HAP-1 (cell line): ENCODE measurements around the gene CSNK1G1.

ENCODE experiments used
- DNase-seq, 2 experiments: peaks; one replicate each; pipeline ENCODE4 v3.0.0-alpha.2; 2016 to 2020; ENCODE audit warnings: low spot score in 2 of 2
- H3K27me3 ChIP-seq: fragments of 250-450 bp; sonication (Bioruptor Pico); 2 replicates; pipeline ENCODE4 v1.5.1; 2020; ENCODE audit warnings: low read depth, mild to moderate bottlenecking, moderate library complexity
- H3K36me3 ChIP-seq: fragments of 250-450 bp; sonication (Bioruptor Pico); replicated peaks from 2 replicates; pipeline ENCODE4 v1.5.1; 2020; ENCODE audit warnings: mild to moderate bottlenecking
- H3K4me1 ChIP-seq: fragments of 250-450 bp; sonication (Bioruptor Pico); 2 replicates; pipeline ENCODE4 v1.5.1; 2020; ENCODE audit warnings: mild to moderate bottlenecking
- H3K4me3 ChIP-seq: fragments of 250-450 bp; sonication (Bioruptor Pico); 2 replicates; pipeline ENCODE4 v1.5.1; 2020; ENCODE audit warnings: mild to moderate bottlenecking, moderate library complexity
- H3K9me3 ChIP-seq: fragments of 250-450 bp; sonication (Bioruptor Pico); 2 replicates; pipeline ENCODE4 v1.5.1; 2020; ENCODE audit warnings: mild to moderate bottlenecking, moderate library complexity
- in situ Hi-C: fragments of 300-500 bp; cut with MboI; formaldehyde crosslinking; loops from 3 replicates; pipeline ENCODE4 v1.14.3; 2020; ENCODE audit warnings: low sequenced_read_pairs, inconsistent platforms, mixed read lengths

CSNK1G1 gene

GRCh38 chr15:64210371-64210770 lies 145.6 kb downstream of the CSNK1G1 start:
- DNase-seq, result no peak
- Histone ChIP-seq H3K36me3 (peaks cover 13% of the 10 kb centered on the region), H3K27me3 (no peaks in the 10 kb centered on the region), H3K4me3 (no peak overlapping the region), H3K9me3 (no peaks in the 10 kb centered on the region), H3K4me1 (peaks cover 3% of the 10 kb centered on the region; the same call in 1 of the 2 replicates)
- in situ Hi-C loops, result no loop called here

DNA sequence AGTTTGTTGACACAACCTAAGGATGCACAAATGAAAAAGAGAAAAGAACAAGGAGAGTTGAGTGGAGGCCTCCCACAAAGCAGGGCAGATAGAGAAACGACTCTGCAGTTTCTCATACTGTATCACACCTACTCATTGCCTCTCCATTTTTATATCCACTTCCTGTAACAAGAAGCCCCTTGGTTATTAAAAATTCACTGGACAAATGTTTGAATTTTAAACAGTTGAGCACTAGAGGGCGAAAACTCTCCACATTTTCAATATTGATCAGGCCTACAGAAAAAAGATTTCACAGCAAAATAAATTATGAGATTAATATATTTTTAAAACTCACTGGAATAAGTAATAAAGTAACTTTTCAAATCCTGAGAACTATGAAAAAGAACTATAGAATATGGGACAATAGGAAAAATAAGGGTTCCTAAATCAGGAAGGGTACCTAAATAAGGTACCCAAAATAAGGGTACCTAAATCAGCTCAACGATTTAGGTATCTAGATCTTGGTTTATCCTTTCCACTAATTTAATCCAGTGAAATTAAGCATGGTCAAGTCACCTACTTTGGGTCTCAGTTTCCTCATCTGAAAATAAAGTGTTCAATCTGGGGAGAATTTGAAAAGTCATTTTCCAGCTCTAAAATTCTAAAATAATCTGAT lies 146.2 kb downstream of the CSNK1G1 start:
- in situ Hi-C loops, result loop anchor here (5.0 kb wide), 1 partner anchor 152 kb away; no protein-coding TSS in a partner anchor
- H3K9me3 ChIP-seq, result no peaks in the 10 kb centered on the region
- DNase-seq, result peak in 1 of 2 experiments; percentile 87
- peaks cover 3% of the 10 kb centered on the region; the same call in 1 of the 2 replicates for H3K4me1 ChIP-seq
- no peaks in the 10 kb centered on the region for H3K27me3 ChIP-seq
- H3K4me3 ChIP-seq, result no peak overlapping the region
- H3K36me3 ChIP-seq, result peaks cover 13% of the 10 kb centered on the region

DNA sequence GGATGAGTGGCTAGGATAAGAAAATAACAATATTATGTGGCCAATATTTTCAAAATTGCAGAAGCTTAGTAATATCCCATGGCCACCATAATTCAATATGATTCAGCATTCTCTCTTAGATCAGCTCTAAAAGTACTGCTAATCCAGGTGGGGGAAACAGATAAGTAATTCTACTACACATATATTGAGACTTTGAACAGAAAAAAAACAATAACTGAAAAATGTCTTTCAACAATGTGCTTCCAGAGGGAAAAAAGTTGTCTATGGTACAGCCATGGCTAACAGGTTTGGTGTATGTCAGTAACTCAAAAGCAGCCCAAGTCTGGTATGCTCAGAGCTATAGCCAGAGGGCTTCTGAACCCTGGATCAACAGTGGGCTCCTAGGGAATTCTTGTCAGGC lies 150.8 kb downstream of the CSNK1G1 start:
- H3K36me3 ChIP-seq, result peaks cover 16% of the 10 kb centered on the region
- in situ Hi-C loops, result loop anchor here (5.0 kb wide), 1 partner anchor 157 kb away; no protein-coding TSS in a partner anchor
- peaks cover 3% of the 10 kb centered on the region; the same call in 1 of the 2 replicates for H3K4me1 ChIP-seq
- no peaks in the 10 kb centered on the region for H3K9me3 ChIP-seq
- DNase-seq, result no peak
- H3K27me3 ChIP-seq, result no peaks in the 10 kb centered on the region
- no peak overlapping the region for H3K4me3 ChIP-seq

DNA sequence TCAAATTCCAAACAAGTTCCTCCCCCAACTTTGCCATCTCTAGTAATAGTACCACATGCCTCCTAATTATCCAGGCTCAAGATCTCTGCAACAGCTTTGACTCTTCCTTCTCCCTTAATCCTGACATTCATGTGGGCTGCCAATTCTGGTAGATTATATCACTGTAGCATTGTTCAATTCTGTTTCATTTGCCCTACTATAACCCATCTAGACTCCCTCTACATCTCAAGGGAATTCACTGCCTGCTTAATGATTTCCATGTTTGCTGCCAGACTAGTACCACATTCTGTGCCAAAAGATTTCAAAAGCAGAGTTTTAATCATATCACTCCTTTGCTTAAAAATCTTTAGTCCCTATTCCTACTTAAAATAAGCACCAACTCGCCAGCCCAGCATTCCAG lies 158.5 kb downstream of the CSNK1G1 start:
- Histone ChIP-seq H3K36me3 (peaks cover 14% of the 10 kb centered on the region; the same call in 1 of the 2 replicates), H3K9me3 (no peaks in the 10 kb centered on the region), H3K4me3 (no peak overlapping the region), H3K4me1 (peaks cover 1% of the 10 kb centered on the region), H3K27me3 (no peaks in the 10 kb centered on the region)
- no peak for DNase-seq
- in situ Hi-C loops, result no loop called here

GRCh38 chr15:64193971-64194370 lies 162.0 kb downstream of the CSNK1G1 start:
- peaks cover 13% of the 10 kb centered on the region; the same call in 1 of the 2 replicates for H3K36me3 ChIP-seq
- in situ Hi-C loops, result no loop called here

DNA sequence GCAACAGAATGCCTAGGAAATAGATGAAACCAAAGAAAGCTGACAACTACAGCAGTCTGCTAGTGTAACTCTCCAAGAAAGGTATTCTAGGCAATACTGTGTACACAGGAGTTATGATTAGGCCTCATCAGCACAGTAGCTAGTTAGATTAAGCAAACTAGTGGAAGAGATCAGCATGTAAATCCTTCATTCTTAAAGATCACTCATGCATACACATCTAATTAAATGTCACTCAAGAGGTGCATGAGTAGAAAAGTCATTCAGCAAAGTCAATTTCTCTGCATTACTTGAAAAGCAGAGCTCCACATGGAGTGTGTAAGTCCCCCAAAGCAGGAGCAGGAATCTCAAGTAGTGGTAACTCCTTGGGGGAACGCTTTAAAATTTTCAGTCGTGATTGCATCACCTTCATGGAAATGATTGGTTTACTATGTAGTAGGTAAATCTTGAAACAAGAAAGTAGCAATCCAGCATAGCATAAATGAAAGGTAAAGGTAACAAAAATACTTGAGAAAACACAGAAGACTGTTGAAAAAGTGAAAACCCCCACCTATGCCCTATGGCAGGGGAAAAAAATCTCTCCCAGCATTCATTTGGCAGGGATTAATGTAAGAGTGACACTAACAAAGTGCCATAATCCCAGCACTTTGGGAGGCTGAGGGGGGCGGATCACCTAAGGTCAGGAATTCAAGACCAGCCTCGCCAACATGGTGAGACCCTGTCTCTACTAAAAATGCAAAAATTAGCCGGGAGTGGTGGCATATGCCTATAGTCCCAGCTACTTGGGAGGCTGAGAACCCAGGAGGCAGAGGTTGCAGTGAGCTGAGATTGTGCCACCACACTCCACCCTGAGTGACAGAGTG lies 163.8 kb downstream of the CSNK1G1 start:
- H3K9me3 ChIP-seq, result no peaks in the 10 kb centered on the region
- H3K4me1 ChIP-seq, result peaks cover 13% of the 10 kb centered on the region
- in situ Hi-C loops, result no loop called here
- DNase-seq, result peak; percentile 61 to 85
- H3K4me3 ChIP-seq, result no peak overlapping the region
- peaks cover 16% of the 10 kb centered on the region for H3K36me3 ChIP-seq
- no peaks in the 10 kb centered on the region for H3K27me3 ChIP-seq

More at GRCh38 chr15:64193971-64194370, 162.0 kb downstream of the CSNK1G1 start:
- Histone ChIP-seq H3K4me1 (peaks cover 13% of the 10 kb centered on the region), H3K4me3 (no peak overlapping the region), H3K27me3 (no peaks in the 10 kb centered on the region), H3K9me3 (no peaks in the 10 kb centered on the region)
- DNase-seq, result peak in 1 of 2 experiments; percentile 30

- H3K36me3 ChIP-seq, result peaks cover 17% of the 10 kb centered on the region
- no peaks in the 10 kb centered on the region for H3K27me3 ChIP-seq
- DNase-seq, result no peak
- H3K4me3 ChIP-seq, result no peak overlapping the region
- H3K4me1 ChIP-seq, result peaks cover 13% of the 10 kb centered on the region
- in situ Hi-C loops, result no loop called here
- H3K9me3 ChIP-seq, result no peaks in the 10 kb centered on the region
Measured at GRCh38 chr15:64187396-64188191, 168.4 kb downstream of the CSNK1G1 start.

DNA sequence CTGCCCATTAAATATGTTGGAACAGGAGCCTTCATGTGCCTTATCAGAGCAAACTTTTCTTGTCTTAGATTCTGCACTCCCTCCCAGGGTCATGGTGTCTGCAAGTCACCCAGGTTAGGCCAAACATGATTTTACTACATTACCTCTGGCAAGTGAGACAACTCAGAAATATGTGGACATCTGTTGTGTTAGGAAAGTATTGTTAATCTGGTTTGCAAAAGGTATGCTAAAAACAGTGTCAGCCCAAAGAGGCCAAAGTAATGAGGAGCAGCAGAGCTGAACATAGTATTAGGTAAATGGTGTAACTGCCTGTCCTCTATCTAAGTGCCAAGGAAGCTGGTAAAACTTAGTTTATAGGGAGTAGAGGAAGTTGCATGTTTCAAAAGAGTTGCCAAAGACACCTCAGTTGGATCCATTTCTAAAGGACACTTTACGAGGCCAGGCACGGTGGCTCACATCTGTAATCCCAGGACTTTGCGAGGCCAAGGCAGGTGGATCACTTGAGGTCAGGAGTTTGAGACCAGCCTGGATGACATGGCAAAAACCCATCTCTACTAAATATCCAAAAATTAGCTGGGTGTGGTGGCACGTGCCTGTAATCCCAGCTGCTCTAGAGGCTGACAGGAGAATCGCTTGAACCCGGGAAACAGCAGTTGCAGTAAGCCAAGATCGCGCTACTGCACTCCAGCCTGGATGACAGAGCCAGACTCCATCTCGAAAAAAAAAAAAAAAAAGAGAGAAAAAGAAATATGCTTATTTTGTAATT lies 170.6 kb downstream of the CSNK1G1 start:
- no peak for DNase-seq
- H3K4me3 ChIP-seq, result no peak overlapping the region
- H3K27me3 ChIP-seq, result no peaks in the 10 kb centered on the region
- no peaks in the 10 kb centered on the region for H3K9me3 ChIP-seq
- H3K4me1 ChIP-seq, result 0 out of 2 replicates have a peak, but pooled peaks cover 4% of the 10 kb centered on the region
- H3K36me3 ChIP-seq, result peaks cover 26% of the 10 kb centered on the region
- in situ Hi-C loops, result no loop called here

GRCh38 chr15:64182859-64183370 lies 173.1 kb downstream of the CSNK1G1 start:
- Histone ChIP-seq H3K36me3 (peaks cover 23% of the 10 kb centered on the region), H3K9me3 (no peaks in the 10 kb centered on the region), H3K27me3 (no peaks in the 10 kb centered on the region), H3K4me1 (0 out of 2 replicates have a peak, but pooled peaks cover 2% of the 10 kb centered on the region), H3K4me3 (no peak overlapping the region)
- in situ Hi-C loops, result no loop called here
- DNase-seq, result no peak

DNA sequence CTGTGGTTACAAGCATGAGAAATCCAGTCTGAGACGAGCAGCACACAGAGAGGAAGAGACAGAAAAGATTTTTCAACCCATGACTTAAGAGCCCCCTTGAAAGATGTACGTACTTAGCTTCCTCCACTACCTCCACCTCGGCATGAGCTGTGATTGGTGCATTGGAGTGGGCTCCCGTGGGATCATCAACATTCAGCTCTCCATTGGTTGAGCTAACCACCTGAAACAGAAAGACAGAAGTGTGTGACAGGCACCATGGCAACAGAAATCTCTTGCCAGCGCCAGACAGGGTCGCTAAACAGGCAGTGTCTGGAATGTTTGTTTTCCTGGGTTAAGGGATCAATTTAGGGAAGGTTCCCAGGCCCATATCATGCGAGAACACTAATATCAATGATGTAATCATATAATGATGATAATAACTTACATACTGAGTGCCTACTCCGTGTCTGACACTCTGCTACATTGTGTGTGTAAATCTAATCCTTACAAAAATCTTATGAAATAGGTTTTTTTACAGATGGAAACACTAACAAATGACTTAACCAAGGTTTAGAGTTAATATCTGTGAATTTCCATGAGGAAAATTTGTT lies 175.6 kb downstream of the CSNK1G1 start:
- no peaks in the 10 kb centered on the region for H3K27me3 ChIP-seq
- H3K9me3 ChIP-seq, result no peaks in the 10 kb centered on the region
- no peak for DNase-seq
- peaks cover 20% of the 10 kb centered on the region for H3K36me3 ChIP-seq
- H3K4me1 ChIP-seq, result 0 out of 2 replicates have a peak, but pooled peaks cover 2% of the 10 kb centered on the region
- no peak overlapping the region for H3K4me3 ChIP-seq
- in situ Hi-C loops, result no loop called here

DNA sequence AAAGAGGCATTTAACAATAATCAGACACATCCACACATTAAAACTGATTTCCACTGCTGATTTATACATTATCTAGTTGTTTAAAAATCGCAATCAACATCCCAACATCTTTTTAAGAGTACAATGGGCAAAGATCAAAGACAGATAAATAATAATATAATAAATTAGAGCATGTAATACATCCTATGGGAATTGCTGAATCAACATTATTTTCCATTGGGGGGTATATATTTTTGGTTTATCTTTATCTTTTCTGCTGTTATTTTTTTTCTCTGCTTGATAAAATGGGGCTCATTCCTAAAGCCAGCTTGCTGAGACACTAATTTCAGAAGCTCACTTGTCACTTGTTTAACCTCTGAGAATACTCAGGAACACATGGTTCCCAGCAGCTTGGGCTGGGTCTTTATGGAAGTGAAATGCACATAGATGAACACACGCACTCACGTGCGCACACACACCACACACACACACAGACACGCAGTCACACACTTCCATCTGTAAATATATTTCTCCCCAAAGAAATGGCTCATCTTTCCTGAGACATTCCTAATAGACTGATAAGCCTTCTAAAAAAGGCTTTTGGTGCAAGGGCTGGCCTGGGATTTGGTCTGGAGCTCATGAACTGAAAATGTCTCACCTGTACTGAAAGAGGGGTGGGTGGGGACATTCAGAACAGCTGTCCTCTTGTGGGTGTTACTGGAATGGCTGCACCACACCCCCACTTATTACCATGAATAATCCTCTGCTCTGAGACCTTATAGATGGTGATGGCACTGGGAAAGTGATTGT lies 189.7 kb downstream of the CSNK1G1 start:
- no peaks in the 10 kb centered on the region for H3K9me3 ChIP-seq
- H3K4me1 ChIP-seq, result peaks cover 19% of the 10 kb centered on the region
- in situ Hi-C loops, result no loop called here

GRCh38 chr15:64164436-64164835 lies 191.5 kb downstream of the CSNK1G1 start:
- DNase-seq, result no peak
- Histone ChIP-seq H3K9me3 (no peaks in the 10 kb centered on the region), H3K27me3 (no peaks in the 10 kb centered on the region), H3K4me3 (no peak overlapping the region), H3K4me1 (peaks cover 20% of the 10 kb centered on the region), H3K36me3 (peaks cover 29% of the 10 kb centered on the region)
- in situ Hi-C loops, result no loop called here

More for the DNA sequence above, 189.7 kb downstream of the CSNK1G1 start:
- no peak for DNase-seq
- Histone ChIP-seq H3K4me3 (no peak overlapping the region), H3K36me3 (peaks cover 11% of the 10 kb centered on the region), H3K27me3 (no peaks in the 10 kb centered on the region)
